Measurements from ENCODE around the gene NINL. TPM values are rescaled to one million over a fixed set of nuclear protein-coding genes. Genes with fewer than 3 reads are reported as not detected.
A peak's percentile ranks its signal among the peaks of the same experiment; 100 is the strongest.

NINL gene
- total and polyA plus RNA-seq, 2 of the 8 experiments (the other 6 are each of a cell fraction or from before 2014, with no cell fraction given), result 15.3 to 30.0 TPM

DNA sequence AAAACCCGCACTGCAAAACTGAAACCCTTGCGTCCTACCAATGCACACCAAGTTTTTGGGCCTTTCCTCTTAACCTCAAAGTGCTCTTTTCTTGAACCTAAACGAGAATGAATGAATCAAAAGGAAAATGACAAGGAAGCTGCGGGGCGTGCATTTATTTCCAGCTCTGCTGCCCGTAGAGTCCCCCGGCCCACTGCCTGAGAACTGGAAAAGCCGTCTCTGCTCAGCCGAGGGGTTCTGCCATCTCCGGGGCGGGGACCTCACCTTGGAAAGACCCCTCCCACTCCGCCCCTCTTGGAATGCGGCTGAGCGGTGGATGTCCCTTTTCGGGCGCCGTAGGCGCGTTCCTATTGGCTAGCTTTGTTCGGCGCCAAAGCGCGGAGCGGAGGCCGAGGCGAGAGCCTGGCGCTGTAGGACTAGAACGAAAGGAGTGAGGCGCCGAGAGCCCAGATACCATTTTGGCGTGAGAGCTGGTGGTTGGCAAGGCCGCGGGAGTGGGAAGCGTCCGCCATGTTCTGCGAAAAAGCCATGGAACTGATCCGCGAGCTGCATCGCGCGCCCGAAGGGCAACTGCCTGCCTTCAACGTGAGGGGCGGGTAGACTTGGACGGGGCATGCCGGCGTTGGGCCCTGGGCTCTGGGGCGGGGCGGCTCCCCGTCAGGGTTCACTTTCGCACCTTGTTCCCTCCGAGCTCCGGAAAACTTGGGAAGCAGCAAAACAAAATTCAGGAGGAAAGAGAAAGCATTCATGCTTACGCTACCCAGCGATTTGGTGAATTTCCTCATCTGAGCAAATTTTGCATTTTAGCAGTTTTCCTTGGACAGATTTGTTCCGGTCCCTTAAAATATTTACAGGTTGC lies 177.8 kb downstream of the NINL start, which contains the start of gene GINS1:
Gene GINS1, plus strand, starts transcription at position 363 of the 859 bp plus-strand sequence. Its CDS starts 148 bp downstream, at position 511.
- Histone ChIP-seq H2AFZ (ENCODE audit: low read length) (peak within 1 kb of the TSS; percentile 26; the same call in 1 of the 2 replicates), H2BK5ac (ENCODE audit: low read depth, low read length) (peak within 1 kb of the TSS; percentile 81; the same call in 1 of the 2 replicates), H2AK5ac (ENCODE audit: low read depth, low read length) (no peak within 1 kb of the TSS), H3K79me2 (ENCODE audit: control insufficient read depth in 1 of 2, insufficient read depth in 2 of 2, low read length in 2 of 2) (peaks cover 15 to 39% of the 10 kb centered on the region in 2 experiments), H3K23ac (ENCODE audit: insufficient read length) (no peak within 1 kb of the TSS), H3K9ac (replicated peaks in 1 of 4; ENCODE audit: extremely low read depth in 1 of 4, low read depth in 3 of 4, low read length in 3 of 4) (peak within 1 kb of the TSS; percentile 86 to 98 (median 94)), H4K20me1 (replicated peaks in 1 of 2; ENCODE audit: control insufficient read depth in 1 of 2, insufficient read depth in 2 of 2, low read length in 2 of 2) (peaks cover 0 to 9% of the 10 kb centered on the region in 2 experiments), H4K5ac (ENCODE audit: insufficient read length, low read depth, low read length) (peak within 1 kb of the TSS; percentile 49), H2BK120ac (replicated peaks; ENCODE audit: low read depth, low read length) (no peak within 1 kb of the TSS), H4K91ac (replicated peaks; ENCODE audit: insufficient read length, low read length) (no peak within 1 kb of the TSS), H3K9me3 (ENCODE audit: insufficient read depth in 2 of 2, low read depth in 1 of 2, low read length in 1 of 2) (peaks cover 10 to 11% of the 10 kb centered on the region in 2 experiments), H3K23me2 (ENCODE audit: low read depth, low read length) (peaks cover 2% of the 10 kb centered on the region; the same call in 1 of the 2 replicates), H2BK15ac (ENCODE audit: low read length) (no peak within 1 kb of the TSS), H3K14ac (ENCODE audit: insufficient read length) (no peak within 1 kb of the TSS), H3K4ac (replicated peaks; ENCODE audit: insufficient read length, low read depth, low read length) (peak within 1 kb of the TSS; percentile 19), H3K27me3 (replicated peaks in 1 of 4; ENCODE audit: control insufficient read depth in 3 of 4, extremely low read depth in 1 of 4, insufficient read depth in 3 of 4, low read length in 3 of 4) (no peaks in the 10 kb centered on the region), H3K36me3 (ENCODE audit: control insufficient read depth in 2 of 4, insufficient read depth in 4 of 4, low read length in 3 of 4) (peaks cover 0 to 8% (median 0%) of the 10 kb centered on the region in 4 experiments; a peak in 2 of 8 replicates), H3K4me3 (ENCODE audit: extremely low read depth in 1 of 4, insufficient read depth in 2 of 4, low read depth in 3 of 4, low read length in 4 of 4) (peak within 1 kb of the TSS; percentile 59 to 90 (median 80)), H3K56ac (replicated peaks; ENCODE audit: insufficient read length, low read depth, low read length) (no peak within 1 kb of the TSS), H3K18ac (ENCODE audit: extremely low read depth, low read length) (peak within 1 kb of the TSS; percentile 95), H4K8ac (ENCODE audit: extremely low read depth, insufficient read depth, low read length) (peak within 1 kb of the TSS; percentile 98; the same call in 1 of the 2 replicates), H3K4me2 (ENCODE audit: insufficient read depth in 1 of 2, low read depth in 2 of 2, low read length in 2 of 2) (peak within 1 kb of the TSS; percentile 71 to 82), H3K27ac (ENCODE audit: low read depth, low read length) (peak within 1 kb of the TSS; percentile 98), H3K79me1 (ENCODE audit: low read depth, low read length) (peaks cover 16% of the 10 kb centered on the region), H2BK20ac (ENCODE audit: low read length) (no peak within 1 kb of the TSS), H2BK12ac (ENCODE audit: low read depth, low read length) (no peak within 1 kb of the TSS), H3K4me1 (replicated peaks in 1 of 4; ENCODE audit: control insufficient read depth in 3 of 4, insufficient read depth in 4 of 4, low read length in 3 of 4) (peaks cover 0 to 8% (median 2%) of the 10 kb centered on the region in 4 experiments; a peak in 2 of 7 replicates)
- 5% methylated on average over 52 of the region's 56 CpGs; no CpG with 5 or more reads in 1 of the 2 experiments for WGBS, 2 experiments (ENCODE audit: extremely low coverage in 1 of 2, insufficient coverage in 1 of 2, insufficient read length in 1 of 2, insufficient replicate concordance in 2 of 2, low coverage in 1 of 2, low lambda C conversion rate in 2 of 2, missing lambda C conversion rate in 1 of 2)
- DNase-seq (ENCODE audit: low read depth in 1 of 2, low spot score in 2 of 2), result peak; percentile 91 to 100
- ChIA-PET CTCF (ENCODE audit: partially characterized antibody) (interaction anchor here (0.8 to 4.6 kb wide), 12 partner anchors 9 to 132 kb away, joined by 3 to 37 read pairs (median 3); no protein-coding TSS in a partner anchor), POLR2A (ENCODE audit: partially characterized antibody) (interaction anchor here (0.6 to 4.5 kb wide), 36 partner anchors 10 to 259 kb away, joined by 3 to 42 read pairs (median 4); partner anchors contain the start of genes ABHD12, NINL and PYGB)
- no peak for FAIRE-seq
- TF ChIP-seq HDAC2 (IDR thresholded peaks at IDR 0.05; ENCODE audit: borderline replicate concordance in 1 of 2, low read depth in 2 of 2, low read length in 2 of 2) (0 out of 4 replicates have a peak, but pooled peaks of 1 of the 2 experiments have one; percentile 74), CHD1 (IDR thresholded peaks at IDR 0.05; ENCODE audit: low read depth, low read length) (peak; percentile 67; the same call in 1 of the 2 replicates), SIRT6 (IDR thresholded peaks at IDR 0.05; ENCODE audit: low read length) (no peak), SRF (IDR thresholded peaks at IDR 0.05; ENCODE audit: low read depth, low read length) (no peak), YY1 (IDR thresholded peaks at IDR 0.05; ENCODE audit: low read depth, low read length) (peak; percentile 91), POU5F1 (IDR thresholded peaks at IDR 0.05; ENCODE audit: low read depth, low read length) (no peak), EGR1 (IDR thresholded peaks at IDR 0.05; ENCODE audit: borderline replicate concordance, low read depth, low read length) (no peak), ATF2 (IDR thresholded peaks at IDR 0.05; ENCODE audit: low read length) (no peak), BRCA1 (IDR thresholded peaks at IDR 0.05; ENCODE audit: low read depth, low read length) (no peak)
